Activated naive CD4-positive, alpha-beta T cell (primary cell): ENCODE measurements around the gene RARRES1.

Experiments used
- DNase-seq, 4 experiments: peaks; one replicate each; lab custom pipeline; 2025; lab: John Stamatoyannopoulos, UW

The RARRES1 gene

GRCh38 chr3:158765518-158766205, 33.4 kb upstream of the RARRES1 start:
- no peak for DNase-seq

- DNase-seq, result no peak
Observed at GRCh38 chr3:158763421-158763820, 31.2 kb upstream of the RARRES1 start.

GRCh38 chr3:158762701-158763100, 30.4 kb upstream of the RARRES1 start:
- DNase-seq, result no peak

- DNase-seq, result no peak
Observed at GRCh38 chr3:158761350-158761749, 29.1 kb upstream of the RARRES1 start.

GRCh38 chr3:158755421-158755820, 23.2 kb upstream of the RARRES1 start:
- no peak for DNase-seq

DNA sequence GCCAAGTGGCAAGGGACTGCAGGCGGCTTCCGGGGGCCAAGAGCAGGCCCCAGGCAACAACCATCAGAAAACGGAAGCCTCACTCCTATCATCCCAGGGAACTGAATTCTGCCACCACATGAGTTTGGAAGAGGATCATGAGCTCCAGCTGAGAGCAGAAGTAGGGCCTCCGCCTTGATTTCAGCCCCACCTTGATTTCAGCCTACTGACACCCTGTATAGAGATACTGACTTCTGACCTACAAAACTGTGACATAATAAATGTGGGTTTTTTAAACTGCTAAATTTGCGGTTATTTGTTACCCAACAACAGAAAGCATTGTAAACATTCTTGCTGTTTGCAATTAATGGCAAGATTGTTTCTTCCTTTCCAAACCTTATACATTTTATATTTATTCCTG, 21.6 kb upstream of the RARRES1 start:
- DNase-seq, result no peak

DNA sequence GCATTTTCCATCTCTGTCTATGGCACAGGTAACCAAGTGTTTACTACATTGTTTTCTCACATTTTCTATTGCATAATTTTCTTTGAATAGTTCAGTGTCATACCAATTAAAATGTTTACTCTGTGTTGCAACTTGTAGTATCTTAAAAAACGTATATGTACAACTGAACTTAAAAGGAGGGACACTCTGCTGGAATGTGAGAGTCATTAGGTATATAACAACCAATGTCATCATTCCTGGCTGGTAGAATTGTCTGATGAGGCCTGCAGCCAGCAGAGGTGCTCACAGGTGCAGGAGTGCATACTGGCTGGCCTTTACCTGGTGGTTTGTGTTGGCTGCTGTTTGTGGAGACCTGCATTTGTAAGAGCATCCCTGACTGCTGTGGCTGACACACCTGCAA, 19.1 kb upstream of the RARRES1 start:
- DNase-seq, result no peak

- DNase-seq, result no peak
Observed at GRCh38 chr3:158750016-158750415, 17.8 kb upstream of the RARRES1 start.

GRCh38 chr3:158749526-158749925, 17.3 kb upstream of the RARRES1 start:
- no peak for DNase-seq

- DNase-seq, result no peak
Observed at GRCh38 chr3:158748237-158748828, 16.1 kb upstream of the RARRES1 start.

DNA sequence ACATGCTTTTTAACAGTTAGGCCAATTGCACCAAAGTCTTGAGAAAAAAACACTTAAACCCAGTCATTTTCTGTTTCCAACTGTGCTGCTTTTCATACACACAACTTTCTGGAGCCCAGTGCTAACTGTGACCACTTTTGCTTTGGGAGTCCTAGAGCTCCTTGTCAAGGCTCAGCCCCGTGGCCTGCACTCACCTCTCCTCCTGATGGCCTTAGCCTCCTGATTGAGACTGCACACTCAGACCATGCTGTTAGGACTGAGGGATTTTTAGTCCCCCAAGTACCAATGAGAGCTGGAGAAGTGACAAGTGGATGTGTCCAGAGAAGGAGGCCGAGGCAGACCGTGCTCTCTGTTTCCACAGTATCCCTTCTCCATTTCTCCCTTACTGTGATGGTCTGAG, 15.2 kb upstream of the RARRES1 start:
- no peak for DNase-seq

- DNase-seq, result no peak
Observed at GRCh38 chr3:158745551-158745950, 13.3 kb upstream of the RARRES1 start.

DNA sequence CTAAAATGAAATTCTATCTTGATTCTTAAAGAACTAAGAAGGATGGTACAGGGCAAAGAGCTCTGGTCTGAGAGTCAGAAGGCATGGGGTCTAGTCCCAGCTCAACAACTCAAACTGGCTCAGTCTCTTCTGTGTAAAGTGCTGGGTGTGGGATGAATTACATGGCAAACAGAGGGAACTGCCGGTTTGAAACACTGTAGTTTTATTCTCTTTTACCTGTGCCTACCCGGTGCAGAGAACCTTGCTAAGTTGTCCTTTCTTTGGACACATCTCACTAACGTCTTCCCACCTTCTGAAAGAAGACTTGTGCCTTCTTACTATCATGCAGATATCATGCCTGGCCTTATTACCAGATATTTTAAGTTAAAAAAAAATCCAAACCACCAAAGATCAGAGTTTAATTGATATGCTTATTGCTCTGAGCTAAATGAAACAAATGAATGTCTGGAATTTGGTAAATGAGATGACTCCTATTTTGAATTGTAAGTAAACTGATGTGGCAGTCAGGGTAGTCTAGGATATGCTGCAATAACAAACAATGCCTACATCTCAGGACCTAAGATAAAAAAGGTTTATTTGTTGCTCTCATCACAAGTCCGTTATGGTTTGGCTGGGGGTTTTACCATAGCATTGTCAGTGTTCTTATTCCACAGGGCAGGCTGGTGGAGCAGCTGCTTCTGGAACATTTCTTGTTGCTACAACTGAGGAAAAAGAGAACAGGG, 12.5 kb upstream of the RARRES1 start:
- no peak for DNase-seq

- DNase-seq, result no peak
Observed at GRCh38 chr3:158743664-158744566, 11.7 kb upstream of the RARRES1 start.

GRCh38 chr3:158742871-158743663, 10.8 kb upstream of the RARRES1 start:
- no peak for DNase-seq

- no peak for DNase-seq
Observed at GRCh38 chr3:158739661-158740060, 7.4 kb upstream of the RARRES1 start.

- no peak for DNase-seq
Observed at GRCh38 chr3:158739078-158739477, 6.8 kb upstream of the RARRES1 start.

GRCh38 chr3:158738653-158739052, 6.4 kb upstream of the RARRES1 start:
- DNase-seq, result no peak

GRCh38 chr3:158737976-158738615, 5.8 kb upstream of the RARRES1 start:
- DNase-seq, result no peak

GRCh38 chr3:158737410-158737809, 5.2 kb upstream of the RARRES1 start:
- DNase-seq, result no peak
